Loucy (cell line): ENCODE results near the gene CCDC57.
A peak's percentile ranks its signal among the peaks of the same experiment; 100 is the strongest.

Experiments
- H2AFZ ChIP-seq: fragments of 200-600 bp; sonication (generic); 2 replicates; pipeline ENCODE4 v1.6.0; 2016; ENCODE audit warnings: antibody characterized with exemption, mild to moderate bottlenecking, low read length, moderate library complexity
- H3F3A ChIP-seq: fragments of 200-600 bp; 2 replicates; pipeline ENCODE4 v1.6.0; 2016; ENCODE audit warnings: antibody characterized with exemption, low read depth, mild to moderate bottlenecking
- H3K27me3 ChIP-seq: fragments of 200-600 bp; sonication (generic); 2 replicates; pipeline ENCODE4 v1.6.1; 2014; ENCODE audit warnings: low read length, mild to moderate bottlenecking; ENCODE audit not compliant: insufficient read depth, poor library complexity, severe bottlenecking
- H3K36me3 ChIP-seq: fragments of 200-600 bp; sonication (generic); 2 replicates; pipeline ENCODE4 v1.6.1; 2016; ENCODE audit warnings: low read length; ENCODE audit not compliant: insufficient read depth
- H3K4me1 ChIP-seq: fragments of 200-600 bp; sonication (generic); 2 replicates; pipeline ENCODE4 v1.5.1; 2014; ENCODE audit warnings: low read length, mild to moderate bottlenecking; ENCODE audit not compliant: insufficient read depth, poor library complexity, severe bottlenecking
- H3K4me2 ChIP-seq: fragments of 200-600 bp; sonication (generic); 2 replicates; pipeline ENCODE4 v1.6.0; 2014; ENCODE audit warnings: antibody characterized with exemption, low read length, low read depth, mild to moderate bottlenecking; ENCODE audit not compliant: poor library complexity, severe bottlenecking
- H3K4me3 ChIP-seq: fragments of 200-600 bp; sonication (generic); 2 replicates; pipeline ENCODE4 v1.5.1; 2014; ENCODE audit warnings: low read length, mild to moderate bottlenecking, mixed read lengths; ENCODE audit not compliant: poor library complexity, severe bottlenecking
- H3K79me2 ChIP-seq: fragments of 200-600 bp; sonication (generic); 2 replicates; pipeline ENCODE4 v1.6.1; 2014; ENCODE audit warnings: low read length; ENCODE audit not compliant: insufficient read depth
- H3K9ac ChIP-seq: fragments of 200-600 bp; sonication (generic); 2 replicates; pipeline ENCODE4 v1.6.0; 2014; ENCODE audit warnings: mild to moderate bottlenecking, low read depth, low read length, moderate library complexity; ENCODE audit not compliant: poor library complexity, severe bottlenecking
- H3K9me2 ChIP-seq: fragments of 200-600 bp; sonication (generic); replicated peaks from 2 replicates; pipeline ENCODE4 v1.6.1; 2016; ENCODE audit warnings: low read depth, low read length, mixed read lengths
- H3K9me3 ChIP-seq: fragments of 200-600 bp; sonication (generic); 2 replicates; pipeline ENCODE4 v1.6.1; 2014; ENCODE audit warnings: mild to moderate bottlenecking, antibody characterized with exemption, low read length, low read depth; ENCODE audit not compliant: insufficient read depth
- H4K20me1 ChIP-seq: fragments of 200-600 bp; sonication (generic); 2 replicates; pipeline ENCODE4 v1.6.0; 2014; ENCODE audit warnings: antibody characterized with exemption, low read length, mild to moderate bottlenecking; ENCODE audit not compliant: insufficient read depth, poor library complexity, severe bottlenecking
- EZH2phosphoT487 ChIP-seq: fragments of 200-600 bp; IDR thresholded peaks from 2 replicates; pipeline ENCODE4 v1.6.1; 2018; ENCODE audit warnings: antibody characterized with exemption, mild to moderate bottlenecking, moderate library complexity, borderline replicate concordance
- TF ChIP-seq, protein P1 (sequence below): fragments of 200-600 bp; sonication (generic); conservative IDR thresholded peaks from 2 replicates; pipeline ENCODE4 v1.5.1; 2014; ENCODE audit warnings: mild to moderate bottlenecking, antibody characterized with exemption, low read length

Gene CCDC57

GRCh38 chr17:82100502-82101298 lies 111.9 kb downstream of the CCDC57 start:
- Histone ChIP-seq H3K4me1 (peaks cover 21% of the 10 kb centered on the region), H3K9ac (peak overlapping the region; percentile 95), H3K9me3 (no peaks in the 10 kb centered on the region), H3K4me3 (peak overlapping the region; percentile 13), H3K27me3 (no peaks in the 10 kb centered on the region), H3F3A (no peaks in the 10 kb centered on the region), H3K79me2 (peaks cover 37% of the 10 kb centered on the region), H2AFZ (no peak overlapping the region), H3K9me2 (no peaks in the 10 kb centered on the region), H3K36me3 (peaks cover 5% of the 10 kb centered on the region; the same call in 1 of the 2 replicates), H3K4me2 (no peak overlapping the region), H4K20me1 (peaks cover 21% of the 10 kb centered on the region)
- TF ChIP-seq, protein P1, sequence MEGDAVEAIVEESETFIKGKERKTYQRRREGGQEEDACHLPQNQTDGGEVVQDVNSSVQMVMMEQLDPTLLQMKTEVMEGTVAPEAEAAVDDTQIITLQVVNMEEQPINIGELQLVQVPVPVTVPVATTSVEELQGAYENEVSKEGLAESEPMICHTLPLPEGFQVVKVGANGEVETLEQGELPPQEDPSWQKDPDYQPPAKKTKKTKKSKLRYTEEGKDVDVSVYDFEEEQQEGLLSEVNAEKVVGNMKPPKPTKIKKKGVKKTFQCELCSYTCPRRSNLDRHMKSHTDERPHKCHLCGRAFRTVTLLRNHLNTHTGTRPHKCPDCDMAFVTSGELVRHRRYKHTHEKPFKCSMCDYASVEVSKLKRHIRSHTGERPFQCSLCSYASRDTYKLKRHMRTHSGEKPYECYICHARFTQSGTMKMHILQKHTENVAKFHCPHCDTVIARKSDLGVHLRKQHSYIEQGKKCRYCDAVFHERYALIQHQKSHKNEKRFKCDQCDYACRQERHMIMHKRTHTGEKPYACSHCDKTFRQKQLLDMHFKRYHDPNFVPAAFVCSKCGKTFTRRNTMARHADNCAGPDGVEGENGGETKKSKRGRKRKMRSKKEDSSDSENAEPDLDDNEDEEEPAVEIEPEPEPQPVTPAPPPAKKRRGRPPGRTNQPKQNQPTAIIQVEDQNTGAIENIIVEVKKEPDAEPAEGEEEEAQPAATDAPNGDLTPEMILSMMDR: no peak
- no peak for TF ChIP-seq EZH2phosphoT487

DNA sequence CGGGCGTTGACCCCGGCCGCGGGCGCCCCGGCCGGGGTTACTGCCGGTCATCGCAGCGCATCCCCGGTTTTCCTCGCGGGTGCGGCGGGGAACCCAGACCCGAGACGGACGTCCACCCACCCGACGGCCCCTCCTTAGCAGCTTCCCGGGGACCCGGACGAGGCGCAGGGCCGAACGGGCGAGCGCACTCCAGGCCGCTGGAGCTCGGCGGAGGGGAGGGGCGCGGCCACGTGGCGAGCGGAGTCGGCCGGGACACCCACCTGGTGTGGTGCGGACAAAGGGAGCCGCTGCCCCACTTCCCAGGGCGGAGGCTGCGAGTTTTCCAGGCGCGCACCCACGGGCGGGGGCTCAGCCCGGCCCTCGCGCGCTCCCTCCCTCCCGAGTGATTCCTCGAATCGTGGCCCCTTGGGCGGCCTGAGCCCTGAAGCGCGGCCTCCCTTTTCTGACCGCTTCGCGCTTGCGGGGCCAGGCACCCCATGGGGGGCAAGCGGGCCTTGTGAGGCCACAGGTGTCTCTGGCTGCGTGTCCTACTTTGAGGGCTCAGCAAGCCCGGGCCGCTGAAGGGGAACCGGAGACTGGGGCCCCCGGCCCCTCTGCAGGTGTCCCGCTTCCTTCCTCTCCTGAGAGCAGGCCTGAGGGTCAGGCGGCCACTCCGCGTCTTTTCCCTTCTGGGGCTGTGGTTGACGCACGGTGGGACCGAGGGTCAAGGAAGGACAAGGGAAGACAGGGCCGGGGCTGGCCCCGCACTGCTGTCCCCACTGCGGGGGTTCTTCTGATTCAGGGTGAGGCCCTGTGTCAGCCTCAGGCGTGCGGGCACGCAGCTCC lies 113.5 kb downstream of the CCDC57 start:
- Histone ChIP-seq H3K79me2 (peaks cover 49% of the 10 kb centered on the region), H3K4me1 (peaks cover 24% of the 10 kb centered on the region)

DNA sequence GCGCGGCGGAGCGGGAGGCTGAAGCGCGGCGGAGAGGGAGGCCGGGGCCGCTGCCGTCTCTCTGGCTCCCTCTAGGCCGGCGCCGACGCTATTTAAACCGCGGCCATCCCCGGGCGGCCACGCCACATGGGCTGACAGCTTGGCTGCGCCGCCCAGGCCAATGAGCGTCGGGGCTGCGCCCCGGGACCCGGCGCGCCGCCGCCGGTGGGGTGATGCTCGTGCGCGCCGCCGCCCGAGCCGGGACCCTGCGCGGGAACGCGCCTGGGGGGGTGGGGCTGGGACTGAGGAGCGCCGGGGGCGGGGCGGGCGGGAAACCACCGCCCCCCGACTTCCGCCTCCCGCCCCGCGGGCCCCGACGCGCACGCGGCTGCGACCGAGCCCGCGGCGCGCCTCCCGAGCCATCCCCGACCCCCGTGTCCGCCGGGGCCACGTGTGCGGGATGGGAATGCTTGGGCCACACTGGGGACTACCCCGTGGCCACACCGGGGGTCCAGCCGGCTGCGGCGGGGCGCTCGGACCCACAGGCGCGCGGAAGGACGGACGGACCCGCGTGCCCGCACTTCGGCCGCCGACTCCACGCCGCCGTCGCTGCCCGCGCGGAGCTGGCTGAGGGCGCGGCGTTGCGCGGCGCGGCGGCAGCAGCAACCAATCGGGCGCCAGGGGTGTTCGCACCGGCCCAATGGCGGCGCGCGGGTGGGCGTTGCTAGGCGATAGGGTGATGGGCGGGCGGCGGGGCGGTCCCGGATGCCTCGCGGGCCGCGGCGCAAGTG lies 114.3 kb downstream of the CCDC57 start, which contains the start of gene FASN:
Gene FASN, minus strand, starts transcription at position 68 of the 770 bp plus-strand sequence. CDS start 1,791 bp downstream, outside the sequence.
- H3K27me3 ChIP-seq: no peaks in the 10 kb centered on the region
- H3K9ac ChIP-seq: peak within 1 kb of the TSS; percentile 95
- no peaks in the 10 kb centered on the region for H3K9me2 ChIP-seq
- no peaks in the 10 kb centered on the region for H3F3A ChIP-seq
- peaks cover 24% of the 10 kb centered on the region for H3K4me1 ChIP-seq
- peak within 1 kb of the TSS; percentile 96 for H3K4me2 ChIP-seq
- H3K9me3 ChIP-seq: no peaks in the 10 kb centered on the region
- H2AFZ ChIP-seq: peak within 1 kb of the TSS; percentile 93; the same call in 1 of the 2 replicates
- TF ChIP-seq EZH2phosphoT487: no peak
- TF ChIP-seq, protein P1: peak; percentile 32
- peaks cover 57% of the 10 kb centered on the region for H3K79me2 ChIP-seq
- H3K36me3 ChIP-seq: peaks cover 20% of the 10 kb centered on the region; the same call in 1 of the 2 replicates
- peak within 1 kb of the TSS; percentile 94 for H3K4me3 ChIP-seq
- peaks cover 37% of the 10 kb centered on the region for H4K20me1 ChIP-seq

More for the DNA sequence above, 113.5 kb downstream of the CCDC57 start:
- Histone ChIP-seq H3K9me3 (no peaks in the 10 kb centered on the region), H4K20me1 (peaks cover 32% of the 10 kb centered on the region), H2AFZ (0 out of 2 replicates have a peak overlapping the region, but pooled peaks have one; percentile 42), H3K36me3 (peaks cover 13% of the 10 kb centered on the region; the same call in 1 of the 2 replicates), H3K4me2 (peak overlapping the region; percentile 95), H3F3A (no peaks in the 10 kb centered on the region), H3K27me3 (no peaks in the 10 kb centered on the region), H3K9me2 (no peaks in the 10 kb centered on the region), H3K4me3 (peak overlapping the region; percentile 94), H3K9ac (peak overlapping the region; percentile 95)
- TF ChIP-seq, protein P1: no peak
- no peak for TF ChIP-seq EZH2phosphoT487
